HepG2 (cell line): Measurements from ENCODE around the gene NFKBIZ. TPM values are rescaled to one million over a fixed set of nuclear protein-coding genes. Genes with fewer than 3 reads are reported as not detected.
A peak's percentile ranks its signal among the peaks of the same experiment; 100 is the strongest.

Experiments used
- ATAC-seq: fragments of 200-7000 bp; cut with Tn5 transposase; 3 replicates; pipeline ENCODE4 v1.9.1; 2020; ENCODE audit warnings: mild to moderate bottlenecking, moderate library complexity
- BruUV-seq: library from RNA; stranded (reverse); fragments of 400-500 nt; replicated peaks from 2 replicates; lab custom pipeline; 2021; lab: Mats Ljungman, UMichigan
- CTCF ChIA-PET: fragments of 300-600 bp; formaldehyde crosslinking; extraction: SDS; loops from one replicate; lab custom pipeline; 2021; ENCODE audit warnings: low total read pairs, inconsistent platforms, low intra/inter-chr PET ratio; lab: Yijun Ruan, JAX
- POLR2A ChIA-PET: fragments of 350-600 bp; sonication (Branson Sonifier 250); formaldehyde crosslinking; loops from one replicate; lab custom pipeline; 2020; ENCODE audit warnings: antibody characterized with exemption, inconsistent platforms; lab: Yijun Ruan, JAX
- DNase-seq: peaks from one replicate; pipeline ENCODE4 v3.0.0-alpha.2; 2015; ENCODE audit warnings: low spot score
- FAIRE-seq: peaks from 3 replicates; lab custom pipeline; 2011; peaks lifted over from hg19 to GRCh38; lab: Jason Lieb, UNC
- H2AFZ ChIP-seq: one replicate; pipeline ENCODE4 v1.6.1; 2011; ENCODE audit warnings: low read length, inconsistent platforms
- H3K27ac ChIP-seq: fragments of 300-600 bp; 3 replicates; pipeline ENCODE4 v1.8.0; 2011; ENCODE audit warnings: mixed run types, mild to moderate bottlenecking, mixed read lengths, low read length, inconsistent platforms; ENCODE audit not compliant: insufficient read depth; ENCODE audit errors: extremely low read length
- H3K27me3 ChIP-seq, 2 experiments: fragments of 200-600 bp in 1 of 2; 2 replicates in 1 of 2; 3 replicates in 1 of 2; pipeline versions ENCODE4 v1.6.0 to v1.8.0; 2011; ENCODE audit warnings: low read length in 2 of 2, mild to moderate bottlenecking in 2 of 2, moderate library complexity in 2 of 2, inconsistent platforms in 1 of 2; ENCODE audit not compliant: insufficient read depth in 2 of 2, control insufficient read depth in 1 of 2
- H3K36me3 ChIP-seq, 2 experiments: fragments of 200-600 bp in 1 of 2; replicated peaks in 1 of 2; 2 replicates in 1 of 2; 3 replicates in 1 of 2; pipeline versions ENCODE4 v1.5.1 to v1.8.0; 2011; ENCODE audit warnings: low read length in 2 of 2, inconsistent platforms in 1 of 2; ENCODE audit not compliant: insufficient read depth in 2 of 2, control insufficient read depth in 1 of 2
- H3K4me1 ChIP-seq: 2 replicates; pipeline ENCODE4 v1.5.1; 2012; ENCODE audit warnings: low read length, inconsistent platforms; ENCODE audit not compliant: insufficient read depth
- H3K4me2 ChIP-seq: 2 replicates; pipeline ENCODE4 v1.6.0; 2011; ENCODE audit warnings: low read depth, low read length, inconsistent platforms
- H3K4me3 ChIP-seq, 3 experiments: fragments of 200-600 bp in 1 of 3; sonication (generic), shearing (Covaris generic) in 1 of 3; replicated peaks in 1 of 3; 2 replicates each; pipeline ENCODE4 v1.5.1; 2011 to 2016; ENCODE audit warnings: low read length in 3 of 3, inconsistent platforms in 2 of 3, low read depth in 2 of 3, mild to moderate bottlenecking in 2 of 3, control low read depth in 1 of 3, mixed read lengths in 1 of 3; ENCODE audit not compliant: insufficient read depth in 1 of 3
- H3K79me2 ChIP-seq: one replicate; pipeline ENCODE4 v1.6.1; 2011; ENCODE audit warnings: low read length, inconsistent platforms; ENCODE audit not compliant: insufficient read depth
- H3K9ac ChIP-seq: 2 replicates; pipeline ENCODE4 v1.6.0; 2011; ENCODE audit warnings: mild to moderate bottlenecking, low read depth, low read length, inconsistent platforms; ENCODE audit not compliant: insufficient read depth
- H3K9me3 ChIP-seq: 2 replicates; pipeline ENCODE4 v1.5.1; 2012; ENCODE audit warnings: mild to moderate bottlenecking, low read length
- H4K20me1 ChIP-seq: 2 replicates; pipeline ENCODE4 v1.6.0; 2011; ENCODE audit warnings: inconsistent platforms, mild to moderate bottlenecking, low read length, moderate library complexity; ENCODE audit not compliant: insufficient read depth
- TOE1 ChIP-seq: sonication (generic); formaldehyde crosslinking; IDR thresholded peaks from 2 replicates; pipeline ENCODE4 v1.4.0; 2020; ENCODE audit warnings: mild to moderate bottlenecking, missing genetic modification reagents
- ZC3H13 ChIP-seq: sonication (generic); formaldehyde crosslinking; IDR thresholded peaks from 2 replicates; pipeline ENCODE4 v1.8.1; 2023; ENCODE audit warnings: mild to moderate bottlenecking, missing genetic modification reagents, moderate library complexity
- WGBS: methylation state at CpG from one replicate; pipeline ENCODE4 v1.1.6; 2017; ENCODE audit warnings: low lambda C conversion rate; 5-methylcytosine and 5-hydroxymethylcytosine counted together
- in situ Hi-C: cut with HindIII; loops from 2 replicates; pipeline ENCODE4 v1.10.0; 2017; ENCODE audit warnings: low pct_unique_long_range_greater_than_20kb; ENCODE audit not compliant: extremely low pct_ligation_motif_present
- intact Hi-C: fragments of 100-400 bp; cut with micrococcal nuclease; formaldehyde crosslinking; loops from one replicate; pipeline ENCODE4 v1.10.0; 2022; ENCODE audit not compliant: unreplicated experiment
- polyA plus RNA-seq, 8 experiments: library from polyadenylated mRNA; depleted of rRNA in 3 of 8; stranded (reverse) in 7 of 8; unstranded in 1 of 8; fragments of >200 nt; fragmentation: Illumina TruSeq in 4 of 8; extraction: Trizol in 4 of 8; gene quantifications; 2 replicates each; pipeline versions ENCODE4 v1.2.1 to v1.2.3, GENCODE V29; 2011 to 2016; ENCODE audit warnings: low read depth in 4 of 8, missing spikeins in 1 of 8, mixed read lengths in 1 of 8; ENCODE audit not compliant: insufficient read depth in 1 of 8
- total RNA-seq, 5 experiments: library from RNA; depleted of rRNA; stranded (reverse); fragments of >200 nt; fragmentation: Illumina TruSeq; extraction: Trizol; gene quantifications; 2 replicates each; pipeline ENCODE4 v1.2.3, GENCODE V29; 2016; ENCODE audit warnings: low read depth in 1 of 5
- TF ChIP-seq, protein P1 (sequence below): sonication (generic); formaldehyde crosslinking; IDR thresholded peaks from 2 replicates; pipeline ENCODE4 v1.4.0; 2020; ENCODE audit warnings: missing genetic modification reagents
- TF ChIP-seq, protein P2 (sequence below): sonication (generic); formaldehyde crosslinking; conservative IDR thresholded peaks from 2 replicates; pipeline ENCODE4 v1.4.0; 2020; ENCODE audit warnings: missing genetic modification reagents
- TF ChIP-seq, protein P3 (sequence below), 2 experiments: sonication (generic) in 1 of 2; formaldehyde crosslinking in 1 of 2; IDR thresholded peaks; 2 replicates each; pipeline versions ENCODE4 v1.4.0 to v1.6.1; 2018 to 2020; ENCODE audit warnings: missing genetic modification reagents in 2 of 2, borderline replicate concordance in 1 of 2, low read depth in 1 of 2, mild to moderate bottlenecking in 1 of 2, missing biosample characterization in 1 of 2
- TF ChIP-seq, protein P4 (sequence below), 2 experiments: sonication (generic) in 1 of 2; formaldehyde crosslinking in 1 of 2; IDR thresholded peaks; 2 replicates each; pipeline versions ENCODE4 v1.4.0 to v1.6.1; 2016 to 2020; ENCODE audit warnings: borderline replicate concordance in 1 of 2, low read depth in 1 of 2, mild to moderate bottlenecking in 1 of 2, missing genetic modification reagents in 1 of 2

NFKBIZ gene
- total and polyA plus RNA-seq, 2 of the 13 experiments (the other 11 are each of a cell fraction or from before 2014, with no cell fraction given), result 25.9 to 60.6 TPM

DNA sequence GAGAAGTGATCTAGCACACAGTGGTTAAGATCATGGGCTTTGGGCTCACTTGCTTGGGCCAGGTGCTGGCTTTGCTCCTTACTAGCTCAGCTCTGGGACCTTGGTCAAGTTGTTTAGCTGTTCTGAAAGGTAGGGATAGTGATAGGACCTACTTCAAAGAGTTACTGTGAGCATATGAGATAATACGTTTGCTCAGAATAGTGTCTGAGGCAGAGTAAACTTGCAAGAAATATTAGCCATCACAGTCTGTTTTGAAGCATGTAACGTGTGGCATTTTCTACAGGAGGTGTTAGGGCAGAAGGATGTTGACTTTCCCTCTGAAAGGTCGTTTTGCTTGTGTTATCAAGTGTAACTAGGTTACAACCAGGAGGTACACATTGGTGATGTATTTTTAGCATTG is 34.5 kb upstream of the NFKBIZ start (continued):
- TF ChIP-seq, protein P1, sequence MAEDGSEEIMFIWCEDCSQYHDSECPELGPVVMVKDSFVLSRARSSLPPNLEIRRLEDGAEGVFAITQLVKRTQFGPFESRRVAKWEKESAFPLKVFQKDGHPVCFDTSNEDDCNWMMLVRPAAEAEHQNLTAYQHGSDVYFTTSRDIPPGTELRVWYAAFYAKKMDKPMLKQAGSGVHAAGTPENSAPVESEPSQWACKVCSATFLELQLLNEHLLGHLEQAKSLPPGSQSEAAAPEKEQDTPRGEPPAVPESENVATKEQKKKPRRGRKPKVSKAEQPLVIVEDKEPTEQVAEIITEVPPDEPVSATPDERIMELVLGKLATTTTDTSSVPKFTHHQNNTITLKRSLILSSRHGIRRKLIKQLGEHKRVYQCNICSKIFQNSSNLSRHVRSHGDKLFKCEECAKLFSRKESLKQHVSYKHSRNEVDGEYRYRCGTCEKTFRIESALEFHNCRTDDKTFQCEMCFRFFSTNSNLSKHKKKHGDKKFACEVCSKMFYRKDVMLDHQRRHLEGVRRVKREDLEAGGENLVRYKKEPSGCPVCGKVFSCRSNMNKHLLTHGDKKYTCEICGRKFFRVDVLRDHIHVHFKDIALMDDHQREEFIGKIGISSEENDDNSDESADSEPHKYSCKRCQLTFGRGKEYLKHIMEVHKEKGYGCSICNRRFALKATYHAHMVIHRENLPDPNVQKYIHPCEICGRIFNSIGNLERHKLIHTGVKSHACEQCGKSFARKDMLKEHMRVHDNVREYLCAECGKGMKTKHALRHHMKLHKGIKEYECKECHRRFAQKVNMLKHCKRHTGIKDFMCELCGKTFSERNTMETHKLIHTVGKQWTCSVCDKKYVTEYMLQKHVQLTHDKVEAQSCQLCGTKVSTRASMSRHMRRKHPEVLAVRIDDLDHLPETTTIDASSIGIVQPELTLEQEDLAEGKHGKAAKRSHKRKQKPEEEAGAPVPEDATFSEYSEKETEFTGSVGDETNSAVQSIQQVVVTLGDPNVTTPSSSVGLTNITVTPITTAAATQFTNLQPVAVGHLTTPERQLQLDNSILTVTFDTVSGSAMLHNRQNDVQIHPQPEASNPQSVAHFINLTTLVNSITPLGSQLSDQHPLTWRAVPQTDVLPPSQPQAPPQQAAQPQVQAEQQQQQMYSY (CRISPR knock-in tag), result no peak
- TF ChIP-seq, protein P2, sequence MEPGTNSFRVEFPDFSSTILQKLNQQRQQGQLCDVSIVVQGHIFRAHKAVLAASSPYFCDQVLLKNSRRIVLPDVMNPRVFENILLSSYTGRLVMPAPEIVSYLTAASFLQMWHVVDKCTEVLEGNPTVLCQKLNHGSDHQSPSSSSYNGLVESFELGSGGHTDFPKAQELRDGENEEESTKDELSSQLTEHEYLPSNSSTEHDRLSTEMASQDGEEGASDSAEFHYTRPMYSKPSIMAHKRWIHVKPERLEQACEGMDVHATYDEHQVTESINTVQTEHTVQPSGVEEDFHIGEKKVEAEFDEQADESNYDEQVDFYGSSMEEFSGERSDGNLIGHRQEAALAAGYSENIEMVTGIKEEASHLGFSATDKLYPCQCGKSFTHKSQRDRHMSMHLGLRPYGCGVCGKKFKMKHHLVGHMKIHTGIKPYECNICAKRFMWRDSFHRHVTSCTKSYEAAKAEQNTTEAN (CRISPR knock-in tag), result 0 out of 2 replicates have a peak, but pooled peaks have one; percentile 29

DNA sequence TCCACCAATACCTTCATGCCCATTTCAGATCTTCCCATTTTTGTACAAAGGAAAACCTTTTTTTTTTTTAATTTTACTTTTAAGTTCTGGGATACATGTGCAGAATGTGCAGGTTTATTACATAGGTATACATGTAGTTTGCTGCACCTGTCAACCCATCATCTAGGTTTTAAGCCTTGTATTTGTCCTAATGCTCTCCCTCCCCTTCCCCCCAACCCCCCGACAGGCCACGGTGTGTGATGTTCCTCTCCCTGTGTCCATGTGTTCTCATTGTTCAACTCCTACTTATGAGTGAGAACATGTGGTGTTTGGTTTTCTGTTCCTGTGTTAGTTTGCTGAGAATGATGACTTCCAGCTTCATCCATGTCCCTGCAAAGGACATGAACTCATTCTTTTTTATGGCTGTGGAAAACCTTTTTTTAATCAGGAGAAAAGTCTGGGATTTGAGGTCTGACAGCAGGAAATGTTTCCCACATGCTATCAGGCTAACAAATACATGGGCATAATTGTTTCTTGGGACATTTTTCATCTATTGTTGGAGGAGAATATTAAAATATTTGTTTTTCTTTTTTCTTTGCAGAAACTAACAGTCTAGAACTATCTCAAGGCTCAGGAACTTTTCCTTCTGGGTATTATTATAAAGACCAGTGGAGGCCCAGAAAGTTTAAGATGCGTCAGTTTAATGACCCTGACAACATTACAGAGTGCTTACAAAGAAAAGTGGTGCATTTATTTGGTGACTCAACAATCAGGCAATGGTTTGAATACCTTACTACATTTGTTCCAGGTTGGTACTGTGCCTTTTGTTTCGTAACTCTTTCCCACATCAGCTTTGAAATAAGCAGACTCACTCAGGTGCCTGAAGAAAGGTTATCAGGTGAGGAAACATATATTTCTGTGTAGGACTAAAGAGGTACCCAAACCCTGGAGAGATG is 32.8 kb upstream of the NFKBIZ start:
- H3K36me3 ChIP-seq, result no peaks in the 10 kb centered on the region; a peak in 1 of 5 replicates
- H3K9me3 ChIP-seq, result no peaks in the 10 kb centered on the region
- in situ Hi-C loops, result no loop called here
- H3K27ac ChIP-seq, result no peak overlapping the region
- no peak for ATAC-seq
- peaks cover 18% of the 10 kb centered on the region for H3K4me1 ChIP-seq
- no peaks in the 10 kb centered on the region for H4K20me1 ChIP-seq
- no peak overlapping the region for H3K9ac ChIP-seq
- H3K4me2 ChIP-seq, result no peak overlapping the region
- ChIA-PET POLR2A (interaction anchor here (1.3 to 2.0 kb wide), 2 partner anchors 11 to 33 kb away, joined by 3 to 6 read pairs; partner anchors contain the start of gene NFKBIZ), CTCF (no interaction called here)
- no peaks in the 10 kb centered on the region for H3K27me3 ChIP-seq
- no peak for FAIRE-seq
- DNase-seq, result no peak
- H2AFZ ChIP-seq, result no peak overlapping the region
- H3K79me2 ChIP-seq, result no peaks in the 10 kb centered on the region
- no TSS peak for BruUV-seq
- intact Hi-C loops, result no loop called here
- no peak overlapping the region for H3K4me3 ChIP-seq
- WGBS, result 95% methylated on average over 4 of the region's 4 CpGs
- TF ChIP-seq TOE1 (no peak), ZC3H13 (no peak)
- TF ChIP-seq, protein P3, sequence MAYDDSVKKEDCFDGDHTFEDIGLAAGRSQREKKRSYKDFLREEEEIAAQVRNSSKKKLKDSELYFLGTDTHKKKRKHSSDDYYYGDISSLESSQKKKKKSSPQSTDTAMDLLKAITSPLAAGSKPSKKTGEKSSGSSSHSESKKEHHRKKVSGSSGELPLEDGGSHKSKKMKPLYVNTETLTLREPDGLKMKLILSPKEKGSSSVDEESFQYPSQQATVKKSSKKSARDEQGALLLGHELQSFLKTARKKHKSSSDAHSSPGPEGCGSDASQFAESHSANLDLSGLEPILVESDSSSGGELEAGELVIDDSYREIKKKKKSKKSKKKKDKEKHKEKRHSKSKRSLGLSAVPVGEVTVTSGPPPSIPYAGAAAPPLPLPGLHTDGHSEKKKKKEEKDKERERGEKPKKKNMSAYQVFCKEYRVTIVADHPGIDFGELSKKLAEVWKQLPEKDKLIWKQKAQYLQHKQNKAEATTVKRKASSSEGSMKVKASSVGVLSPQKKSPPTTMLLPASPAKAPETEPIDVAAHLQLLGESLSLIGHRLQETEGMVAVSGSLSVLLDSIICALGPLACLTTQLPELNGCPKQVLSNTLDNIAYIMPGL (CRISPR knock-in tag; IDR thresholded peaks at IDR 0.05; ENCODE audit: borderline replicate concordance in 1 of 2, low read depth in 1 of 2), result no peak
- TF ChIP-seq, protein P4, sequence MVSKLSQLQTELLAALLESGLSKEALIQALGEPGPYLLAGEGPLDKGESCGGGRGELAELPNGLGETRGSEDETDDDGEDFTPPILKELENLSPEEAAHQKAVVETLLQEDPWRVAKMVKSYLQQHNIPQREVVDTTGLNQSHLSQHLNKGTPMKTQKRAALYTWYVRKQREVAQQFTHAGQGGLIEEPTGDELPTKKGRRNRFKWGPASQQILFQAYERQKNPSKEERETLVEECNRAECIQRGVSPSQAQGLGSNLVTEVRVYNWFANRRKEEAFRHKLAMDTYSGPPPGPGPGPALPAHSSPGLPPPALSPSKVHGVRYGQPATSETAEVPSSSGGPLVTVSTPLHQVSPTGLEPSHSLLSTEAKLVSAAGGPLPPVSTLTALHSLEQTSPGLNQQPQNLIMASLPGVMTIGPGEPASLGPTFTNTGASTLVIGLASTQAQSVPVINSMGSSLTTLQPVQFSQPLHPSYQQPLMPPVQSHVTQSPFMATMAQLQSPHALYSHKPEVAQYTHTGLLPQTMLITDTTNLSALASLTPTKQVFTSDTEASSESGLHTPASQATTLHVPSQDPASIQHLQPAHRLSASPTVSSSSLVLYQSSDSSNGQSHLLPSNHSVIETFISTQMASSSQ (IDR thresholded peaks at IDR 0.05; ENCODE audit: low read depth), result no peak
- TF ChIP-seq, protein P4 (CRISPR knock-in tag; IDR thresholded peaks at IDR 0.05; ENCODE audit: borderline replicate concordance), result no peak
